HepG2 (cell line): Measurements from ENCODE around the gene UNC5C. TPM values are rescaled to one million over a fixed set of nuclear protein-coding genes. Genes with fewer than 3 reads are reported as not detected.

ENCODE experiments used
- CBX5 ChIP-seq: sonication (generic); formaldehyde crosslinking; IDR thresholded peaks from 2 replicates; pipeline ENCODE4 v1.4.0; 2020; ENCODE audit warnings: missing genetic modification reagents, borderline replicate concordance
- FOXA3 ChIP-seq: IDR thresholded peaks from 2 replicates; pipeline ENCODE4 v1.6.1; 2016; ENCODE audit warnings: missing genetic modification reagents, missing compliant biosample characterization
- MXI1 ChIP-seq: IDR thresholded peaks from 3 replicates; pipeline ENCODE4 v1.6.1; 2012; ENCODE audit warnings: low read depth, low read length, inconsistent platforms, borderline replicate concordance
- ZBTB34 ChIP-seq: sonication (generic); formaldehyde crosslinking; IDR thresholded peaks from 2 replicates; pipeline ENCODE4 v1.8.0; 2022; ENCODE audit warnings: mild to moderate bottlenecking, missing genetic modification reagents
- ZNF142 ChIP-seq: sonication (generic); formaldehyde crosslinking; IDR thresholded peaks from 2 replicates; pipeline ENCODE4 v1.4.0; 2020; ENCODE audit warnings: missing genetic modification reagents
- ZNF770 ChIP-seq: sonication (generic); formaldehyde crosslinking; IDR thresholded peaks from 2 replicates; pipeline ENCODE4 v1.5.0; 2020; ENCODE audit warnings: mild to moderate bottlenecking, missing genetic modification reagents
- polyA plus RNA-seq, 8 experiments: library from polyadenylated mRNA; depleted of rRNA in 3 of 8; stranded (reverse) in 7 of 8; unstranded in 1 of 8; fragments of >200 nt; fragmentation: Illumina TruSeq in 4 of 8; extraction: Trizol in 4 of 8; gene quantifications; 2 replicates each; pipeline versions ENCODE4 v1.2.1 to v1.2.3, GENCODE V29; 2011 to 2016; ENCODE audit warnings: low read depth in 4 of 8, missing spikeins in 1 of 8, mixed read lengths in 1 of 8; ENCODE audit not compliant: insufficient read depth in 1 of 8
- total RNA-seq, 5 experiments: library from RNA; depleted of rRNA; stranded (reverse); fragments of >200 nt; fragmentation: Illumina TruSeq; extraction: Trizol; gene quantifications; 2 replicates each; pipeline ENCODE4 v1.2.3, GENCODE V29; 2016; ENCODE audit warnings: low read depth in 1 of 5

Gene UNC5C
- total and polyA plus RNA-seq, 2 of the 13 experiments (the other 11 are each of a cell fraction or from before 2014, with no cell fraction given), result not detected

- TF ChIP-seq ZBTB34 (CRISPR knock-in tag) (no peak), CBX5 (no peak), FOXA3 (CRISPR knock-in tag) (no peak), MXI1 (no peak), ZNF142 (CRISPR knock-in tag) (no peak), ZNF770 (CRISPR knock-in tag) (no peak)
These were observed 40.4 kb downstream of the UNC5C start (continued) for GRCh38 chr4:95508421-95508820.
